ENCODE results near the gene RIOK2.

The RIOK2 gene

GRCh38 chr5:97134634-97135033 lies 48.4 kb downstream of the RIOK2 start:
- TF ChIP-seq, protein P1, sequence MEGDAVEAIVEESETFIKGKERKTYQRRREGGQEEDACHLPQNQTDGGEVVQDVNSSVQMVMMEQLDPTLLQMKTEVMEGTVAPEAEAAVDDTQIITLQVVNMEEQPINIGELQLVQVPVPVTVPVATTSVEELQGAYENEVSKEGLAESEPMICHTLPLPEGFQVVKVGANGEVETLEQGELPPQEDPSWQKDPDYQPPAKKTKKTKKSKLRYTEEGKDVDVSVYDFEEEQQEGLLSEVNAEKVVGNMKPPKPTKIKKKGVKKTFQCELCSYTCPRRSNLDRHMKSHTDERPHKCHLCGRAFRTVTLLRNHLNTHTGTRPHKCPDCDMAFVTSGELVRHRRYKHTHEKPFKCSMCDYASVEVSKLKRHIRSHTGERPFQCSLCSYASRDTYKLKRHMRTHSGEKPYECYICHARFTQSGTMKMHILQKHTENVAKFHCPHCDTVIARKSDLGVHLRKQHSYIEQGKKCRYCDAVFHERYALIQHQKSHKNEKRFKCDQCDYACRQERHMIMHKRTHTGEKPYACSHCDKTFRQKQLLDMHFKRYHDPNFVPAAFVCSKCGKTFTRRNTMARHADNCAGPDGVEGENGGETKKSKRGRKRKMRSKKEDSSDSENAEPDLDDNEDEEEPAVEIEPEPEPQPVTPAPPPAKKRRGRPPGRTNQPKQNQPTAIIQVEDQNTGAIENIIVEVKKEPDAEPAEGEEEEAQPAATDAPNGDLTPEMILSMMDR (IDR thresholded peaks at IDR 0.05): no peak
- Histone ChIP-seq H3K27me3 (peaks cover 0 to 7% of the 10 kb centered on the region in 2 donors), H3K4me1 (no peaks in the 10 kb centered on the region), H3K36me3 (no peaks in the 10 kb centered on the region), H3K27ac (no peak overlapping the region), H3K9me3 (no peaks in the 10 kb centered on the region), H3K4me3 (no peak overlapping the region)
- DNase-seq: no peak
- intact Hi-C loops (cut with DNase I; ENCODE audit: low total_unique reads): no loop called here

- Histone ChIP-seq H3K27ac (no peak overlapping the region), H3K27me3 (no peaks in the 10 kb centered on the region), H3K4me3 (no peak overlapping the region), H3K9me3 (no peaks in the 10 kb centered on the region), H3K4me1 (no peaks in the 10 kb centered on the region), H3K36me3 (no peaks in the 10 kb centered on the region)
- no peak for DNase-seq
- TF ChIP-seq, protein P1 (IDR thresholded peaks at IDR 0.05): no peak
- intact Hi-C loops (cut with DNase I; ENCODE audit: low total_unique reads): no loop called here
Observed at GRCh38 chr5:97133101-97133500, 49.9 kb downstream of the RIOK2 start.

DNA sequence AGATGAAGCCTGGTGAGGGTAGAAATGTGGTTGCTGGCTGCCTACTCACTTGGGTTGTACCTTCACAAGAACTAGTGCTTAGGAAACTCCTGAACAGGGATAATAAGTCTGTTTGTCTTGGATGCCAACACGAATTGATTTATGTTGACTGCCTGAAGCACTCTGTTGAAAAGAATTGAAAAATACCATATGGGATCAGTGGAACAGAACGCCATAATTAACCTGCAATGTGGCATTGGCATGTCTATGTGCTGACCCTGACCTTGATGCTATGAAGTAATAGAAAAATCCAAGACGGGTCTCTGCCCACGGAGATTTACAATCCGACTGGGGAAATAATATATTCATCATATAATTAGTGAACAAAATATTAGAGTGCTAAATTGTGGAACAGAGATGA lies 51.1 kb downstream of the RIOK2 start:
- TF ChIP-seq, protein P1 (IDR thresholded peaks at IDR 0.05): no peak
- Histone ChIP-seq H3K27me3 (no peaks in the 10 kb centered on the region), H3K9me3 (no peaks in the 10 kb centered on the region), H3K36me3 (no peaks in the 10 kb centered on the region), H3K4me3 (no peak overlapping the region), H3K4me1 (no peaks in the 10 kb centered on the region), H3K27ac (no peak overlapping the region)
- intact Hi-C loops (cut with DNase I; ENCODE audit: low total_unique reads): no loop called here
- no peak for DNase-seq

GRCh38 chr5:97131139-97131710 lies 51.8 kb downstream of the RIOK2 start:
- Histone ChIP-seq H3K4me3 (no peak overlapping the region), H3K27ac (no peak overlapping the region), H3K36me3 (no peaks in the 10 kb centered on the region), H3K9me3 (no peaks in the 10 kb centered on the region), H3K27me3 (no peaks in the 10 kb centered on the region), H3K4me1 (no peaks in the 10 kb centered on the region)
- intact Hi-C loops (cut with DNase I; ENCODE audit: low total_unique reads): no loop called here
- TF ChIP-seq, protein P1 (IDR thresholded peaks at IDR 0.05): no peak
- no peak for DNase-seq

DNA sequence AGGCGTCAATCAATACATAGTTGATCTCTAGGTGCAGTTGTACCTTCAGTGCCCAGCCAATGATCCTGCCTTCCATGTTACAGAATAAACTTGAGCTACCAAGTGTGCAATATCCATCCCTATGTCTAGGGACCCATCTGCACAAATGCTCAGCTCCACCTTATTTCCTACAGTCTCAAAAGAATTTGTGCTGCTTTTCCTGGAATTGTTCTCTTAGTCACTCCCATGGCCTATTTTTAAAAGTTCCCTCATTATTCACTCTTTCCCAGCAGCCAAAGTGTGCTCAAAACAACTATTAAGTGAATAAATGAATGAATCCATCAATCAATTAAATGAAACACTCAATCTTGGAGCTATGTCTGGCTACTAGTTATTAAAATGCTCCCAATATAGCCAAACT lies 55.3 kb downstream of the RIOK2 start:
- no peaks in the 10 kb centered on the region for H3K4me1 ChIP-seq
- no peak overlapping the region for H3K4me3 ChIP-seq
- intact Hi-C loops (cut with DNase I; ENCODE audit: low total_unique reads): no loop called here
- DNase-seq: no peak
- TF ChIP-seq, protein P1 (IDR thresholded peaks at IDR 0.05): no peak
- H3K36me3 ChIP-seq: no peaks in the 10 kb centered on the region
- H3K9me3 ChIP-seq: no peaks in the 10 kb centered on the region
- H3K27ac ChIP-seq: no peak overlapping the region
- H3K27me3 ChIP-seq: no peaks in the 10 kb centered on the region
